ENCODE measurements around the gene CERS6.

DNA sequence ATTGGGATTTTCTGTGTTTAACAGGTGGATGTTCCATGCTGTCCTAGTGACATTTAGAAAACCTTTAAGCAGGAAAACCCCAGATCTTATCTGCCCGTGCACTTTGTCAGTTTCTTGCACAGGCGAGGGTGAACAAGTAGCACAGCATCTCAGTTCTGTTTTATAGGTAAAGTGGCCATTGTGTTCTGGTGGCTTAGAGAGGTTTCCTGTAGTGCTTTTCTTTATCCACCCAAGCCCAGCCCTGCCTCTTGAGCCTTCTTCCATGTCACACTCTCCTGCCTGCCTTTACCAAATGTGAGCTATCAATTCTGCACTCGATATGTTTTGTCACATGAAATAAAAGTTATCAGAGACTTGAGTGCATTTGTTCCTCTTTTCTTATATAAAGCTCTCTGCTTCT, 211.1 kb downstream of the CERS6 start:
- TF ChIP-seq, protein P1, sequence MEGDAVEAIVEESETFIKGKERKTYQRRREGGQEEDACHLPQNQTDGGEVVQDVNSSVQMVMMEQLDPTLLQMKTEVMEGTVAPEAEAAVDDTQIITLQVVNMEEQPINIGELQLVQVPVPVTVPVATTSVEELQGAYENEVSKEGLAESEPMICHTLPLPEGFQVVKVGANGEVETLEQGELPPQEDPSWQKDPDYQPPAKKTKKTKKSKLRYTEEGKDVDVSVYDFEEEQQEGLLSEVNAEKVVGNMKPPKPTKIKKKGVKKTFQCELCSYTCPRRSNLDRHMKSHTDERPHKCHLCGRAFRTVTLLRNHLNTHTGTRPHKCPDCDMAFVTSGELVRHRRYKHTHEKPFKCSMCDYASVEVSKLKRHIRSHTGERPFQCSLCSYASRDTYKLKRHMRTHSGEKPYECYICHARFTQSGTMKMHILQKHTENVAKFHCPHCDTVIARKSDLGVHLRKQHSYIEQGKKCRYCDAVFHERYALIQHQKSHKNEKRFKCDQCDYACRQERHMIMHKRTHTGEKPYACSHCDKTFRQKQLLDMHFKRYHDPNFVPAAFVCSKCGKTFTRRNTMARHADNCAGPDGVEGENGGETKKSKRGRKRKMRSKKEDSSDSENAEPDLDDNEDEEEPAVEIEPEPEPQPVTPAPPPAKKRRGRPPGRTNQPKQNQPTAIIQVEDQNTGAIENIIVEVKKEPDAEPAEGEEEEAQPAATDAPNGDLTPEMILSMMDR (IDR thresholded peaks at IDR 0.05; ENCODE audit: low read depth, low read length, missing input control): no peak
- no peak for TF ChIP-seq ATF3 (IDR thresholded peaks at IDR 0.05)
- TF ChIP-seq, protein P2, sequence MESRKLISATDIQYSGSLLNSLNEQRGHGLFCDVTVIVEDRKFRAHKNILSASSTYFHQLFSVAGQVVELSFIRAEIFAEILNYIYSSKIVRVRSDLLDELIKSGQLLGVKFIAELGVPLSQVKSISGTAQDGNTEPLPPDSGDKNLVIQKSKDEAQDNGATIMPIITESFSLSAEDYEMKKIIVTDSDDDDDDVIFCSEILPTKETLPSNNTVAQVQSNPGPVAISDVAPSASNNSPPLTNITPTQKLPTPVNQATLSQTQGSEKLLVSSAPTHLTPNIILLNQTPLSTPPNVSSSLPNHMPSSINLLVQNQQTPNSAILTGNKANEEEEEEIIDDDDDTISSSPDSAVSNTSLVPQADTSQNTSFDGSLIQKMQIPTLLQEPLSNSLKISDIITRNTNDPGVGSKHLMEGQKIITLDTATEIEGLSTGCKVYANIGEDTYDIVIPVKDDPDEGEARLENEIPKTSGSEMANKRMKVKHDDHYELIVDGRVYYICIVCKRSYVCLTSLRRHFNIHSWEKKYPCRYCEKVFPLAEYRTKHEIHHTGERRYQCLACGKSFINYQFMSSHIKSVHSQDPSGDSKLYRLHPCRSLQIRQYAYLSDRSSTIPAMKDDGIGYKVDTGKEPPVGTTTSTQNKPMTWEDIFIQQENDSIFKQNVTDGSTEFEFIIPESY (IDR thresholded peaks at IDR 0.05): no peak
- TF ChIP-seq TAF1 (conservative IDR thresholded peaks at IDR 0.05): no peak
- no peak for TF ChIP-seq JUND (IDR thresholded peaks at IDR 0.05)
- no peak for TF ChIP-seq MAX (IDR thresholded peaks at IDR 0.05)

Data from liver (tissue), 3 donors.